ENCODE results near the gene SLC35A5. TPM values are rescaled to one million over a fixed set of nuclear protein-coding genes. Genes with fewer than 3 reads are reported as not detected.
A peak's percentile ranks its signal among the peaks of the same experiment; 100 is the strongest.

SLC35A5 gene
- polyA plus RNA-seq, 1 experiment, result 29.4 TPM

- ChIA-PET POLR2A (no interaction called here), CTCF (interaction anchor here (1.6 kb wide), 1 partner anchor 14 kb away, joined by 3 read pairs; no protein-coding TSS in a partner anchor)
- no peaks in the 10 kb centered on the region for H3K27me3 ChIP-seq (ENCODE audit: control insufficient read depth, insufficient read depth, low read length)
- TF ChIP-seq CTCF (IDR thresholded peaks at IDR 0.05; ENCODE audit: insufficient read depth, low read depth, low read length), result no peak
- H3K4me3 ChIP-seq (ENCODE audit: low read depth, low read length), result no peak overlapping the region
- DNase-seq (ENCODE audit: low read depth), result peak; percentile 72
- H3K36me3 ChIP-seq (ENCODE audit: control insufficient read depth, insufficient read depth, low read length), result peaks cover 4% of the 10 kb centered on the region
Observed at GRCh38 chr3:112604536-112604935, 42.7 kb downstream of the SLC35A5 start.

GRCh38 chr3:112605285-112605684 lies 43.4 kb downstream of the SLC35A5 start:
- Histone ChIP-seq H3K27me3 (ENCODE audit: control insufficient read depth, insufficient read depth, low read length) (no peaks in the 10 kb centered on the region), H3K36me3 (ENCODE audit: control insufficient read depth, insufficient read depth, low read length) (peaks cover 6% of the 10 kb centered on the region), H3K4me3 (ENCODE audit: low read depth, low read length) (no peak overlapping the region)
- CTCF ChIA-PET, result interaction anchor here (1.6 kb wide), 1 partner anchor 15 kb away, joined by 3 read pairs; no protein-coding TSS in a partner anchor
- POLR2A ChIA-PET, result no interaction called here
- peak; percentile 55 for DNase-seq (ENCODE audit: low read depth)
- TF ChIP-seq CTCF (IDR thresholded peaks at IDR 0.05; ENCODE audit: insufficient read depth, low read depth, low read length), result no peak

- no peak for DNase-seq (ENCODE audit: low read depth)
- H3K36me3 ChIP-seq (ENCODE audit: control insufficient read depth, insufficient read depth, low read length), result peaks cover 6% of the 10 kb centered on the region
- H3K4me3 ChIP-seq (ENCODE audit: low read depth, low read length), result no peak overlapping the region
- no peaks in the 10 kb centered on the region for H3K27me3 ChIP-seq (ENCODE audit: control insufficient read depth, insufficient read depth, low read length)
- no peak for TF ChIP-seq CTCF (IDR thresholded peaks at IDR 0.05; ENCODE audit: insufficient read depth, low read depth, low read length)
- POLR2A ChIA-PET, result interaction anchor here (0.6 kb wide), 1 partner anchor 89 kb away, joined by 6 read pairs; no protein-coding TSS in a partner anchor
- CTCF ChIA-PET, result interaction anchor here (0.7 to 1.2 kb wide), 3 partner anchors 15 to 516 kb away, joined by 3 to 4 read pairs (median 4); no protein-coding TSS in a partner anchor
Observed at GRCh38 chr3:112606098-112606497, 44.3 kb downstream of the SLC35A5 start.

- Histone ChIP-seq H3K27me3 (ENCODE audit: control insufficient read depth, insufficient read depth, low read length) (no peaks in the 10 kb centered on the region), H3K4me3 (ENCODE audit: low read depth, low read length) (no peak overlapping the region), H3K36me3 (ENCODE audit: control insufficient read depth, insufficient read depth, low read length) (peaks cover 13% of the 10 kb centered on the region)
- DNase-seq (ENCODE audit: low read depth), result no peak
- POLR2A ChIA-PET, result no interaction called here
- CTCF ChIA-PET, result interaction anchor here (1.0 to 1.1 kb wide), 3 partner anchors 9 to 28 kb away, joined by 3 read pairs; no protein-coding TSS in a partner anchor
- TF ChIP-seq CTCF (IDR thresholded peaks at IDR 0.05; ENCODE audit: insufficient read depth, low read depth, low read length), result no peak
Observed at GRCh38 chr3:112607863-112608262, 46.0 kb downstream of the SLC35A5 start.

- CTCF ChIA-PET, result no interaction called here
- Histone ChIP-seq H3K27me3 (ENCODE audit: control insufficient read depth, insufficient read depth, low read length) (no peaks in the 10 kb centered on the region), H3K36me3 (ENCODE audit: control insufficient read depth, insufficient read depth, low read length) (peaks cover 13% of the 10 kb centered on the region), H3K4me3 (ENCODE audit: low read depth, low read length) (no peak overlapping the region)
- TF ChIP-seq CTCF (IDR thresholded peaks at IDR 0.05; ENCODE audit: insufficient read depth, low read depth, low read length), result no peak
- POLR2A ChIA-PET, result no interaction called here
- no peak for DNase-seq (ENCODE audit: low read depth)
Observed at GRCh38 chr3:112610121-112610520, 48.3 kb downstream of the SLC35A5 start.
